Measurements from ENCODE around the gene IL20RB.
"Not testable (repeated sequence)": the region's sequence is repeated elsewhere in the genome, so short reads cannot be mapped to it uniquely, and the experiment has no call there.

The IL20RB gene

GRCh38 chr3:136989781-136990524, 32.2 kb downstream of the IL20RB start:
- DNase-seq = no peak

GRCh38 chr3:136990826-136991225, 33.0 kb downstream of the IL20RB start:
- no peak for DNase-seq

DNA sequence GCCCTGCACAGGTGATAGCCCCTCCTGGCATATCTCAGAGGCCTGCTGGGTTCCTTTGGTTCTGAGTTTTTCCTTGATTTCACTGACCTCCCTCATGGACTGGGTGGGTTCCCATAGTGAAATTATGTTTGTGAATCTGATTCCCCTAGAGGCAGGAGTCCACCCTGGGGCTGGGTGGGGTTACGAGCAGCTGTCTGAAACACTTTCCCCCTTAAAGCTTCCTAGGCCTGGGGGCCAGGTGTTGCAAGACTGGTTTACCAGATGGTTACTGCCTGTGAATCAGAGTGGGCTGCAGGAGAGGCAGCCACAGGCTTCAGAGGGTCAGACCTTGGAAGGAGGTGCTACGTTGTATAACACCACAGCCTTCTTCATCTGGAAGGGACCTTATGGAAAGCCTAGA, 34.3 kb downstream of the IL20RB start:
- no peak for DNase-seq

GRCh38 chr3:136994772-136995516, 37.2 kb downstream of the IL20RB start:
- DNase-seq = no peak

DNA sequence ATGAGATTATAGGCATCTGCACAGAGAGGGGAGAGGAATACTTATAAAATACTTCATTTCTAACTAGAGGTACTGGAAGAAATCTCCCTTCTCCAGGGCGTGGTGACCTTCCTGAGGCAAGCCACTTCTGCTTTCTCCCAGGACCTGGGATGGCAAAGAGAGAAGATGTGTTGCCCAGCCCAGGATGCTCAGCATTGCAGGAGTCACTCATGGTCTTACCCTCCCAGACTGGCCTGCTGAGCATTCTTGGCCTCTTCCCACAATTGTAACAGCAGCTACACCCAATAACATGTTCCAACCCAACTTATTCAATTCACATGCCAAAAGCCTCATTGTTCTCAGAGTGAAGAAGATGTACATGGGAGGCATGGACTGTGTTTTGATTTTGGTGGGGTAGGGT, 37.9 kb downstream of the IL20RB start:
- no peak for DNase-seq

GRCh38 chr3:137000039-137000438, 42.3 kb downstream of the IL20RB start:
- no peak for DNase-seq

DNA sequence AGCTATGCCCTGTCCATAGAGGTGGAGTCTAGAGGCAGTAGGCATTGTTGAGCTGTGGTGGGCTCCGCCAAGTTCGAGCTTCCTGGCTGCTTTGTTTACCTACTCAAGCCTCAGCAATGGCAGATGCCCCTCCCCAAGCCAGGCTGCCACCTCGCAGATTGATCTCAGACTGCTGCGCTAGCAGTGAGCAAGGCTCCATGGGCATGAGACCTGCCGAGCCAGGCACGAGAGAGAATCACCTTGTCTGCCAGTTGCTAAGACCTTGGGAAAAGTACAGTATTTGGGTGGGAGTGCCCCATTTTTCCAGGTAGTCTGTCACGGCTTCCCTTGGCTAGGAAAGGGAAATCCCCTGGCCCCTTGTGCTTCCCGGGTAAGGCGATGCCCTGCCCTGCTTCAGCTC, 49.6 kb downstream of the IL20RB start:
- not testable (repeated sequence) for DNase-seq

DNA sequence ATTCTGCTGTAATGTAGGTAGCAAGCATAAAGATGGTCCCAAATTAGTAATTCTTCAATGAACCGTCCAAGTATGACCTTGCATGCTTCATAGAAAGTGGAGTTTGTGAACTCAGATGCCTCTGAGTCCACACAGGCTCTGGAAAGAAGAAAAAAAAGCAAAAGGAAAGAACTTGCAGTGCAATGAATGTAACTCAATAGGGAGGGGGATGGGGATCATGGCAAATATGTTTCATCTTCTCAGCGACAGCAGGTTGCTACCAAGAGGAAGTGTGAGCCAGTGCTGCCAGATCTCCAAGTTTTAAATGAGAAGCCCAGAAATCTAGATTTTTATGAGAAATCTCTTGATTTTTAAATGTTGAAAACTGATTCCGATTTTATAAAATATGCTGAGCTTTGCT, 50.3 kb downstream of the IL20RB start:
- DNase-seq = no peak

DNA sequence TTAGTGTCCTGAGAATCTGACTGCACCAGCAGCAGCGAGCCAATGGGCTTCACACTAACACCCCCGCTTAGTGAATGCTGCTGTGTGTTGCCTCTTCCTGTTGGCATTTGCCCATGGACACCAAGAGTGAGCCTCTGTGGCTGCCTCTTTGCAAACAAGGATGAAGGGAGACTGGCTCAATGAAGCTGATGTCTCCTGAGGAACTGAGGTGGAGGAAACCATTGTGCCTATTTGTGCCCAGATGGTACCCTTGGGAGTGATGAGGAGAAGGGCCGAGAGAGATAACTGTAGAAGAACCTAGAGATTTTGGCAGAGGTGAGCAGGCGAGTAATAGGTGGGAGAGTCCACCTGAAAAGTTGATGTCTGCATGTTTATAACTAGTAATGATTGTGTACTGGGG, 51.2 kb downstream of the IL20RB start:
- no peak for DNase-seq

- DNase-seq = no peak
Measured at GRCh38 chr3:137010137-137010536, 52.4 kb downstream of the IL20RB start.

DNA sequence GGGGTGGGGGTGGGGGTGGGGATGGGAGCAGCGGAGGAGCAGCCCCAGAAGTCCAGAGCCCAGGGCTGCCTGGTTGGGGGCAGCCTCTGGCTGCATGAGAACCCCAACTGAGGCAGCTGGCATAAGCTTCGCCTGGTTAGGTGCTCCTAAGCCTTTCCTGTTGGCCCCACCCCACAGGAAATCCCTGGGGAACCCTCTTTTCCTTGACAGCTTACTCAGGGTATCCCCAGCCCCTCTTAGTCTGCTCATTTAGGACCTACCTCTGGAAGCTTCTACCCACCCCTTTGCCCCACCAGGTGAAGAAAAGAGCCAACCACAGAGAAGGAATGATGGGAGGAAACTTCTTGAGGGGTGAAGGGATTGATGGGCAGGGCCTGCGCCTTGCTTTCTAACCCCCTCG, 53.4 kb downstream of the IL20RB start:
- DNase-seq = no peak

DNA sequence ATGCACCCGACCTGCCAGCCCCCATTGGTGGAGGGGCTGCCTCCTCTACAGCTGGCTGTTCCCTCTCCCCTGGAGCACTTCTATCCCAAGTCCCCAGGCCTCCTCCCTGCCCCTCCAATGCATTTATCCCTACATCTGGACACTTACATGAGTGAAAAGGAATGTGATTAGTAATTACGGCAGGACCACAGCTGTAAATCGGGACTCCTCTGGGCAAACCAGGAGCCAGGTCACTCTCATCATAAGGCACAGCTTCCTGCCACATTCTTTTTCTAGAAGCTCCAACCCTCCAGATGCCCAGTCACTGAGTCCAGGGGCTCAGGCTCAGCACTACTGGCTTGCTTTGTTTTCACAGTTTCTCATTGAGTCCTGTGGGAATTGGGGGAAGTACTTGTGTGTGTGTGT, 54.3 kb downstream of the IL20RB start:
- DNase-seq = no peak

DNA sequence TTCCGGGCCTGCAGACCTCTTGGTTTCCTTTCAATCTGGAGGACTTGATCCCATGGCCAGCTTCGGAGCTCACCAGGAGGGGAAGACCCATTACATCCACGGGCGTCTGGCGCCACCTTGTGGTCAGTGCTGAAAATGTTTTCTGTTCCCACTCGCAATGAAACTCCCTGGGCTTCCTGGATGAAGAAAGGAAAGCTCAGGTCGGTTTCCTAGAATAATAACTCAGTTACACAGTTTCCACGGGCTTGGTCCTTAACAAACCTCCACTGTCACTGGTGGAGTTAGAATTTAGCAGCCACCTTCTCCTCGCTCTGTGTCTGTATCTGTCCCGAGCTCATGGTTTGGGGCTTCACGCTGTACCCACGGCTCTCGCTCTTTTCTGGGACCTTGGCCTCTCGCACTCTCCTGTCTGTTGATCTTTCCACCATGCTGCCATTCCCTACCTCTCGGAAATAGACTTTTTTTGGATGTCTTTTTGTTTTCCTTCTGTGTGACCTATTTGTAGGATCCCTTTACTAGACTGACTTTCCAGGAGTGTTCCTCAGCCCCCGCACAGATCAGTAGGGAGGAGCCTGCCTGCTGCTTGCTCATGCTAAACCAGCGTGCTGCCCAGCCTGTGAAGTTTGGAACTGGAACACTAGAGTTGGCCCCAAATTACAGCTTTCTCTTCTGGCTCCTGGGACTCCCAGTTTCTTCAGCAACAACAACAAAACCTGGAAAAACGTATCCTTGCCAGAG, 56.3 kb downstream of the IL20RB start:
- peak; percentile 76 for DNase-seq

DNA sequence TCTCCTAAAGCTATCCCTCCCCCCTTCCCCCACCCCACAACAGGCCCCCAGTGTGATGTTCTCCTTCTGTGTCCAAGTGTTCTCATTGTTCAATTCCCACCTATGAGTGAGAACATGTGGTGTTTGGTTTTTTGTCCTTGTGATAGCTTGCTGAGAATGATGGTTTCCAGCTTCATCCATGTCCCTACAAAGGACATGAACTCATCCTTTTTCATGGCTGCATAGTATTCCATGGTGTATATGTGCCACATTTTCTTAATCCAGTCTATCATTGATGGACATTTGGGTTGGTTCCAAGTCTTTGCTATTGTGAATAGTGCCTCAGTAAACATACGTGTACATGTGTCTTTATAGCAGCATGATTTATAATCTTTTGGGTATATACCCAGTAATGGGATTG, 59.5 kb downstream of the IL20RB start:
- DNase-seq = not testable (repeated sequence)

DNA sequence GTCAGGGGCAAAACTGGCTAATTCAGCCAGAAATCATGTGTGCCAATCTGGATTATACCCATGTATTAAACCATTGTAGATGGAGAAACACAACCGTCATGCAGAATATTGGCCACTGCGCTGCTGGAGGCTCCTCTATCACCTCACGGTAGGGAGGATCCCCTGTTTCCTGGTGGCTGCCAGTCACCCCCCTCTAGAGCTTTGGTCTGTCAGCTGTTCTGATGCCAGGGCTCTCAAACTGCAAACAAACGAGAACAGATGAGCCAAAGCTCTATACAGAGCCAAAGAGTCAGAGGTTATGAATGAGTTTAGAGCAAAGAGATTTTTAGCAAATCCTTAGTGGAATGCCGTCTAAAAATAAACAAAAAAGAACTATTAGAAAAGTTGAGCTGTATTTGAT, 62.5 kb downstream of the IL20RB start:
- no peak for DNase-seq

DNA sequence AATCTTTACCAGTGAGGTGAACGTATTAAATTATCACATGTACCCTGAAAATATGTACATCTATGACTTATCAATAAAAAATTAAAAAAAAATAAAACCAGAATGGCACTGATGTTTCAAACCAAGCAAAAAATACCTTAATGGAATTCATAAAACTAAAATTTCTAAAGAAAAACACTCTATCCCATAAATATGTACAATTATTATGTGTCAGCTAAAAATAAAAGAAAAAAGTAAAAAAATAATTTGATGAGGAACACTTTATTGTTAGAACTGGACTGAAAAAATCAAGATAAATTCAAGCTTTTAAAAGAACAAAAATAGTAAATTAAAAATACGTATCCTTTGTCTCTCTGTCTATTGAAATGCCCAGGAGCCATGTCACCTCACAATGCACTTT, 63.1 kb downstream of the IL20RB start:
- DNase-seq = no peak

DNA sequence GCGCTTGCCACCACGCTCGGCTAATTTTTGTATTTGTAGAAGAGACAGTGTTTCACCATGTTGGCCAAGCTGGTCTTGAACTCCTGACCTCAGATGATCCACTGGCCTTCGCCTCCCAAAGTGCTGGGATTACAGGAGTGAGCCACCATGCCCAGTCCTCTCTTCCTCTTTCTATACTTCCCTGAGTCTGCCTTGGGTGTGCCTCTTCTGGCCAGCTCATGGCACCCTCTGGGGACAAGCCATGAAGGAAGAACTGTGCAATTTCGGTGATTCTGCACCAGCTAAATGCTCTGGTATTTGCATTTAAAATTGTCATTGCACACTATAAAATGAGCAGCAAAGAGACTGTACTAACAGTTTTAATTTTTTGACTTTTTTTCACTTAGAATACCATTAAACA, 66.6 kb downstream of the IL20RB start:
- DNase-seq = no peak

GRCh38 chr3:137026701-137027100, 68.9 kb downstream of the IL20RB start:
- DNase-seq = no peak

DNA sequence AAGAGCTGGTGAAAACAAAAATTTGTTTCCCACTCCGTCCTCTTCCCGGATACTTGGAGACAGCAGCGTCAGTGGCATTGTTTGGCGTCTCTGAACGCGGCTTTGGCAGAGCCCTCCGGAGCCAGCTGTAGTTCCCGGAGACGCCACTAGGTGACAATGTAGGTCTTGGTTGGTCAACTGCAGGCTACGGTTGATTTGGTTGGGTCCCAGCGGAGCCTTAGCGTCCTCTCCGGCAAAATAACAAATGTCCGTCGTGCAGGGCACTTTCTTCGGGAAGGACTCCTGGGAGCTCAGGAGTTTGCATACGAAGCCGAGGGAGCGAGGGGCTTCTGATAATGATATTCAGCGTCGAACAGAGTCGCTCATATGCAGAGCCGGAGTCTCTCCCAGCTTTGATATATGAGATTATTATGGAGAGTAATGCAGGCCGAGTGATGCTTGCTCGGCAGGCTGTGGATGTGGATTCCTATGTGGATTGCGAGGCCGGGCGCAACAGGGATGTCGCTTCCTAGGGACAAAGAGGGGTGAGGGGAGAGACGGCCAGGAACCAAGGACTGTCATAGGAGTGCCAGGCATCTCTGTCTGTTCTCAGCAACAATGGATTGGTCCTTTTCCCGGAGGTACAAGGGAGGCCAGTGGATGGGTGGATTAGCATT, 74.8 kb downstream of the IL20RB start:
- DNase-seq = peak; percentile 61

DNA sequence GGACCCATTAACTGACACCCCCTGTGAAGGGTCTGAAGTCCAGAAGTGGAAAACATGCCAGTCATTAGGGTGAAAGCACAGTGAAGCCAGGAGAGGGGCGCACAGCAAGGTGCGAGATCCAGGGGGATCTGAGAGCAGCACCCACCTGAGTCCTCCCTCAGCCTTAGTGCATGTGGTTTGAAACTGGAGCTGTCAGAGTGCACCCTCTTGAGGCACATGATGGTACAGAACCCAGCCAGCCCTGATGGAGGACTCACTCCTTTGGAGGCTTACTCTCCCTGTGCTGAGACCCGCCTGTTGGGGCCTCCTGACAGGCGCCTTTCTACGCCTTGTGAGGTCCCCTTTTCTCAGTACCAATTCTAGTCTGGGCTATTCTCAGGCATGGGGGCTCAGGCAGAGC, 77.8 kb downstream of the IL20RB start:
- no peak for DNase-seq

DNA sequence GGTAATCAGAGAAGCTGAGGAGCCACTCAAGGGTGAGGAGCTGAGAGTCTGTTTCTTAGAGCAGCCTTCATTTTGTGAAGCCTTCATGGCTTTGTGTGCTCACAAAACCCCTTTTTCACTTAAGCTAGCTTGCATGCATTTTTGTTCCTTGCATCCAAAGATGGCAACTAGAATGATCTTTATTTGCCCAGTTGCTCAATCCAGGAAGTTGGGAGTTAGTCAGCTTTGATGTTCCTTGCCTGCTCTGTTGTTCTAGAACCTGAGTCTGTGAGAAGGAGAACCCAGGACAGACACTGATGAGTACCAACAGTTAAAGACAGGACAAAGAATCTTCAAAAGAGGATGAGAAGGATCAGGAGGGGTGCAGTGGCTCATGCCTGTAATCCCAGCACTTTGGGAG, 81.8 kb downstream of the IL20RB start:
- no peak for DNase-seq

DNA sequence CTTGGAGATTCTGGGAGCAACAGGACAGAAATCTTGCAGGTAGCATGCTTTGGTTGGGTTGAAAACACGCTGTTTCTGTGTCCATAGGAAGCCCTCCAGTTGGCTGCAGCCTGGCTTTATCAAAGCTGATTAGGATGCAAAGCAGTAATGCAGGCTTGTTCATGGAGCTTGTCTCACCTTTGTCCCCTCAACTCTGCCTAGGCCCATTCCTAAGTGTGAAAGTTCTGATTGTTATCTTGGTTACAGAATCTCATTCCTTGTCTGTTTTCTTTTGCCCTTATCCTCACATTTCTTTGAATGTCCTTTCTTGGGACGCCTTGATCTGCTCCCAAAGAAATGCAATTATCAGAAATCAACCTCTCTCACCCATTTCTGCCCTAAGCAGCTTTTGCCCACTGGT, 83.5 kb downstream of the IL20RB start:
- no peak for DNase-seq

DNA sequence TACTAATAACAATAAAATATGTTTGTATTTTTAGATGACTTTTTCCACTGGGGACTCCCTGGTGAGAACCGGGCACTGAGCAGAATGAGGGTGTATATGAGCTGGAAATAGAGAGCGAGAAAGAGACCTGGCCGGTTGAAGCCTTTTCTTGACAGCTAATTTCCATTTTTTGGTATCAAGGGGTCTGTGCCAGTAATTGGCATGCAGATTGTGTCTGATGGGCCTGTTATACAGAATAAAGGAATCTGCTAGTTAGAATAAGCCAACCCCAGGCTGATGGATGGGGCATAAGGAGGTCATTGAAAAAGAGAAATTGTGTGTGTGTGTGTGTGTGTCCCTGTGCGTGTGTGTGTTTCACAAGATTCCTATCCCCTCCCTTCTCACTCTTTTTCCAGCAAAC, 83.9 kb downstream of the IL20RB start:
- DNase-seq = no peak

All from stimulated activated naive CD4-positive, alpha-beta T cell treated with Interleukin-2 at 50 U/mL for 16 hours (primary cell).